Type B pancreatic cell (in vitro differentiated cells): ENCODE data around the gene DLGAP4. TPM values are rescaled to one million over a fixed set of nuclear protein-coding genes. Genes with fewer than 3 reads are reported as not detected.

Experiments
- DNase-seq: peaks from one replicate; pipeline ENCODE4 v3.0.0; 2021; ENCODE audit warnings: mixed read lengths; ENCODE audit not compliant: unreplicated experiment; ENCODE audit errors: extremely low spot score
- H3K27ac Mint-ChIP-seq: 2 replicates; pipeline ENCODE4 v1.8.0; 2021; ENCODE audit warnings: mild to moderate bottlenecking, mixed read lengths
- H3K27me3 Mint-ChIP-seq: 2 replicates; pipeline ENCODE4 v1.8.0; 2021; ENCODE audit warnings: mixed read lengths
- H3K36me3 Mint-ChIP-seq: 2 replicates; pipeline ENCODE4 v1.8.0; 2021; ENCODE audit warnings: mixed read lengths
- H3K4me1 Mint-ChIP-seq: one replicate; pipeline ENCODE4 v1.8.0; 2021; ENCODE audit warnings: mixed read lengths; ENCODE audit not compliant: unreplicated experiment
- H3K4me3 Mint-ChIP-seq: 2 replicates; pipeline ENCODE4 v1.8.0; 2021; ENCODE audit warnings: mild to moderate bottlenecking, mixed read lengths
- H3K9me3 Mint-ChIP-seq: 2 replicates; pipeline ENCODE4 v1.8.0; 2021; ENCODE audit warnings: mixed read lengths
- total RNA-seq: library from RNA; stranded (reverse); gene quantifications from 2 replicates; pipeline ENCODE4 v1.2.1, GENCODE V29; 2021; ENCODE audit warnings: low replicate concordance
- TF ChIP-seq, protein P1 (sequence below): fragments of 200-600 bp; sonication (generic); conservative IDR thresholded peaks from 2 replicates; pipeline ENCODE4 v1.5.0; 2021; ENCODE audit warnings: antibody characterized with exemption, mild to moderate bottlenecking

The DLGAP4 gene
- total RNA-seq, 1 donor from 2014 or later = 78.0 TPM

- TF ChIP-seq, protein P1, sequence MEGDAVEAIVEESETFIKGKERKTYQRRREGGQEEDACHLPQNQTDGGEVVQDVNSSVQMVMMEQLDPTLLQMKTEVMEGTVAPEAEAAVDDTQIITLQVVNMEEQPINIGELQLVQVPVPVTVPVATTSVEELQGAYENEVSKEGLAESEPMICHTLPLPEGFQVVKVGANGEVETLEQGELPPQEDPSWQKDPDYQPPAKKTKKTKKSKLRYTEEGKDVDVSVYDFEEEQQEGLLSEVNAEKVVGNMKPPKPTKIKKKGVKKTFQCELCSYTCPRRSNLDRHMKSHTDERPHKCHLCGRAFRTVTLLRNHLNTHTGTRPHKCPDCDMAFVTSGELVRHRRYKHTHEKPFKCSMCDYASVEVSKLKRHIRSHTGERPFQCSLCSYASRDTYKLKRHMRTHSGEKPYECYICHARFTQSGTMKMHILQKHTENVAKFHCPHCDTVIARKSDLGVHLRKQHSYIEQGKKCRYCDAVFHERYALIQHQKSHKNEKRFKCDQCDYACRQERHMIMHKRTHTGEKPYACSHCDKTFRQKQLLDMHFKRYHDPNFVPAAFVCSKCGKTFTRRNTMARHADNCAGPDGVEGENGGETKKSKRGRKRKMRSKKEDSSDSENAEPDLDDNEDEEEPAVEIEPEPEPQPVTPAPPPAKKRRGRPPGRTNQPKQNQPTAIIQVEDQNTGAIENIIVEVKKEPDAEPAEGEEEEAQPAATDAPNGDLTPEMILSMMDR = no peak
- no peaks in the 10 kb centered on the region for H3K9me3 Mint-ChIP-seq
- H3K4me1 Mint-ChIP-seq = peaks cover 5% of the 10 kb centered on the region
- no peak overlapping the region for H3K4me3 Mint-ChIP-seq
- H3K27ac Mint-ChIP-seq = no peak overlapping the region
- no peaks in the 10 kb centered on the region for H3K36me3 Mint-ChIP-seq
- DNase-seq = no peak
- H3K27me3 Mint-ChIP-seq = no peaks in the 10 kb centered on the region
These were observed 240.1 kb downstream of the DLGAP4 start for GRCh38 chr20:36546111-36546736.

- H3K9me3 Mint-ChIP-seq = no peaks in the 10 kb centered on the region
- H3K36me3 Mint-ChIP-seq = no peaks in the 10 kb centered on the region
- no peak overlapping the region for H3K4me3 Mint-ChIP-seq
- TF ChIP-seq, protein P1 = no peak
- peaks cover 5% of the 10 kb centered on the region for H3K4me1 Mint-ChIP-seq
- no peak overlapping the region for H3K27ac Mint-ChIP-seq
- H3K27me3 Mint-ChIP-seq = no peaks in the 10 kb centered on the region
- DNase-seq = no peak
These were observed 241.3 kb downstream of the DLGAP4 start for GRCh38 chr20:36547186-36548005.

DNA sequence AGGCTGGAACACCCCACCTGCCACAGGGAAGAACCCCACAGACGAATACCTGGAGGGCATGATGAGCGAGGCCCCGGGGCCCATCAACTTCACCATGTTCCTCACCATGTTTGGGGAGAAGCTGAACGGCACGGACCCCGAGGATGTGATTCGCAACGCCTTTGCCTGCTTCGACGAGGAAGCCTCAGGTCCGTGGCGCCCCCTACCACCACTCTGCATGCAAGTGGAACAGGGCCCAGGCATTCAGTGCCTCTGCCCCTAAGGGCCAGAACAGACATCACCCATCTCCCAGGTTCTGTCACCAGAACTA lies 241.8 kb downstream of the DLGAP4 start:
- H3K36me3 Mint-ChIP-seq = no peaks in the 10 kb centered on the region

GRCh38 chr20:36548704-36549627 lies 242.8 kb downstream of the DLGAP4 start:
- Mint-ChIP-seq H3K4me3 (no peak overlapping the region), H3K27me3 (no peaks in the 10 kb centered on the region), H3K36me3 (no peaks in the 10 kb centered on the region), H3K9me3 (no peaks in the 10 kb centered on the region), H3K4me1 (no peaks in the 10 kb centered on the region), H3K27ac (no peak overlapping the region)
- no peak for DNase-seq
- TF ChIP-seq, protein P1 = no peak

More for the DNA sequence above, 241.8 kb downstream of the DLGAP4 start:
- no peaks in the 10 kb centered on the region for H3K9me3 Mint-ChIP-seq
- no peaks in the 10 kb centered on the region for H3K27me3 Mint-ChIP-seq
- H3K27ac Mint-ChIP-seq = no peak overlapping the region
- peaks cover 2% of the 10 kb centered on the region for H3K4me1 Mint-ChIP-seq
- H3K4me3 Mint-ChIP-seq = no peak overlapping the region
- no peak for DNase-seq
- TF ChIP-seq, protein P1 = peak; percentile 38

- TF ChIP-seq, protein P1 = no peak
- Mint-ChIP-seq H3K27me3 (no peaks in the 10 kb centered on the region), H3K9me3 (no peaks in the 10 kb centered on the region), H3K27ac (no peak overlapping the region), H3K4me3 (no peak overlapping the region), H3K4me1 (no peaks in the 10 kb centered on the region), H3K36me3 (no peaks in the 10 kb centered on the region)
- no peak for DNase-seq
These were observed 243.4 kb downstream of the DLGAP4 start for GRCh38 chr20:36549628-36549941.
